ENCODE data around the gene HOXD10.

DNA sequence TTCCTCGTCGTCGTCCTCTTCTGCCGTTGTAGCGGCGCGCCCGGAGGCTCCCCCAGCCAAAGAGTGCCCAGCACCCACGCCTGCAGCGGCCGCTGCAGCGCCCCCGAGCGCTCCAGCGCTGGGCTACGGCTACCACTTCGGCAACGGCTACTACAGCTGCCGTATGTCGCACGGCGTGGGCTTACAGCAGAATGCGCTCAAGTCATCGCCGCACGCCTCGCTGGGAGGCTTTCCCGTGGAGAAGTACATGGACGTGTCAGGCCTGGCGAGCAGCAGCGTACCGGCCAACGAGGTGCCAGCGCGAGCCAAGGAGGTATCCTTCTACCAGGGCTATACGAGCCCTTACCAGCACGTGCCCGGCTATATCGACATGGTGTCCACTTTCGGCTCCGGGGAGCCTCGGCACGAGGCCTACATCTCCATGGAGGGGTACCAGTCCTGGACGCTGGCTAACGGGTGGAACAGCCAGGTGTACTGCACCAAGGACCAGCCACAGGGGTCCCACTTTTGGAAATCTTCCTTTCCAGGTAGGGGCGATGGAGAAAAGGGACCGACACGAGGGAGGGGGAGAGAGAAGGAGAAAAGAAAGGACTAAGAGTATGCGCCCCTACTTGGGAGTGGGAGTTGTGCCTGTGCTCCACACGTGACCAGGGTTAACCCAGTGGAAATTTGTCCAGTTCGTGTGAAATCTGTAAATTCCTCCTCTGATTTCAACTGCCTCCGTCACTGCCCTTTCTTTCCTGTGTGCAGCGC, 23.3 kb upstream of the HOXD10 start:
- TF ChIP-seq EZH2 (IDR thresholded peaks at IDR 0.05) (peak; percentile 98), CTCF (IDR thresholded peaks at IDR 0.05) (peak; percentile 35)
